SK-N-SH (cell line): ENCODE data around the gene CFAP221.

Experiments
- JUND ChIP-seq: IDR thresholded peaks from 2 replicates; pipeline ENCODE4 v1.4.0; 2012
- USF2 ChIP-seq: fragments of 150-350 bp; IDR thresholded peaks from 2 replicates; pipeline ENCODE4 v1.6.1; 2017; ENCODE audit warnings: antibody characterized with exemption, low read length, low read depth, borderline replicate concordance

GRCh38 chr2:119527999-119528398 lies 16.2 kb upstream of the CFAP221 start:
- no peak for TF ChIP-seq USF2
- TF ChIP-seq JUND = no peak
